Left cardiac atrium (tissue), 4 donors: Measurements from ENCODE around the gene CPAMD8. TPM values are rescaled to one million over a fixed set of nuclear protein-coding genes. Genes with fewer than 3 reads are reported as not detected.
"Not testable (repeated sequence)": the region's sequence is repeated elsewhere in the genome, so short reads cannot be mapped to it uniquely, and the experiment has no call there.

ENCODE experiments used
- ATAC-seq, 2 donors: fragments of 200-7000 bp; cut with Tn5 transposase; one replicate each; pipeline ENCODE4 v1.9.1; 2020; ENCODE audit warnings: mild to moderate bottlenecking in 2 of 2, moderate library complexity in 2 of 2
- DNase-seq: peaks from one replicate; pipeline ENCODE4 v3.0.0-alpha.2; 2020
- intact Hi-C, 2 donors: fragments of 100-400 bp; cut with DNase I; formaldehyde crosslinking; loops; one replicate each; pipeline versions ENCODE4 v1.14.1 to v1.15.1; 2022 to 2023
- total RNA-seq, 2 donors: library from RNA; stranded (reverse); fragmentation: NEBNext Ultra II Directional; extraction: Animal tissue kit (Norgen Biotek cat#: 25700); gene quantifications; one replicate each; pipeline ENCODE4 v1.2.1, GENCODE V29; 2021
- donor health status: DM: no; HTN: yes; CAD: no.
- donor health status: DM: no; HTN: yes; CAD: no; lungs with severe emphysema.
- donor health status: DM: yes; HTN: yes; CAD: no.
- donor health status: Dilated cardiomyopathy.

Gene CPAMD8
- total RNA-seq, 2 donors from 2014 or later: 8.9 to 11.3 TPM

DNA sequence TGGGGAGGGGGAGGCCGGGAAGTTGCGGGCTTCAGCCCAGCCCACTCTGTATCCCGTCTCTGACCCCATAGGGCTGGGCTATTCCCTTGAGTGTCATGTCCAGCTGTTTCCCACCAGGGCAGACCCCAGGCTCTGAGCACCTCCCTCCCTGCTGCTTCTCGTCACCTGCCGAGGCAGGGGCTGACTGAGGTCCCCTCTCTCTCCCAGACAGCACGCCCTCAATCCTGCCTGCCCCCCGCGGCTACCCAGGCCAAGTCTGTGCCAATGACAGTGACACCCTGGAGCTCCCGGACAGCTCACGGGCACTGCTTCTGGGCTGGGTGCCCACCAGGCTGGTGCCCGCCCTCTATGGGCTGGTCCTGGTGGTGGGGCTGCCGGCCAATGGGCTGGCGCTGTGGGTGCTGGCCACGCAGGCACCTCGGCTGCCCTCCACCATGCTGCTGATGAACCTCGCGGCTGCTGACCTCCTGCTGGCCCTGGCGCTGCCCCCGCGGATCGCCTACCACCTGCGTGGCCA is 137.2 kb downstream of the CPAMD8 start:
- peak; percentile 70 to 78 for ATAC-seq
- peak; percentile 64 for DNase-seq
- intact Hi-C loops: no loop called here

DNA sequence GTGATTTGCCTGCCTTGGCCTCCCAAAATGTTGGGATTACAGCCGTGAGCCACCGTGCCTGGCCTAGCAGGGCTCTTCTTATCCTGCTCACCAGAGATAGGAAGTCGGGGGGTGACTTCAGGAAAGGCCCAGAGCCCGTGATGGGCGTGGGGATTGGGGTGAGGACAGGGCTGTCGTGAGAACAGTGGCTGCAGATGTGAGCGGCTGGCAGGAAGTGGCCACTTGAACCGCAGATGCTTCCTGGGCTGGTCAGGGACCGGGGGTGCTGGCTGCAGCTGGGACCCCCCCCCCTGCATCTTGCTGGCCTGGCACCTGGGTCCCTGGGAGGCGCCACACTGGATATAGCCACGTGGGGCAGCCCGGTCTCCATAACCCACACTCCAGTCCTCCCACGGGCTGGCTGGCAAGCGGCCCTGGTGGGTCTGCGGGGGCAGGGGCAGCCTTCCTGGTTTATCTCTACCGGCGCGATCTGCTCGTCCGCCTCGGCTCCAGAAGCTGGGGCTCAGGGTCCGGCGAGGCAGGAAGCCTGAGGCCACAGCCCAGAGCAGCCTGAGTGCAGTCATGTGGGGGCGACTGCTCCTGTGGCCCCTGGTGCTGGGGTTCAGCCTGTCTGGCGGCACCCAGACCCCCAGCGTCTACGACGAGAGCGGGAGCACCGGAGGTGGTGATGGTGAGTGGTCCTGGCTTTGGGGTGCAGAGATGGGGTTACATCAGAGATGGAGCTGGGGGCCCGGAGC is 137.8 kb downstream of the CPAMD8 start, which contains the start of gene F2RL3:
TSS of gene F2RL3 (plus strand) at position 371 of the 737 bp plus-strand sequence. CDS start at position 562, 191 bp downstream.
- ATAC-seq (peak; percentile 35 to 42), DNase-seq (peak; percentile 72)
- intact Hi-C loops: no loop called here

DNA sequence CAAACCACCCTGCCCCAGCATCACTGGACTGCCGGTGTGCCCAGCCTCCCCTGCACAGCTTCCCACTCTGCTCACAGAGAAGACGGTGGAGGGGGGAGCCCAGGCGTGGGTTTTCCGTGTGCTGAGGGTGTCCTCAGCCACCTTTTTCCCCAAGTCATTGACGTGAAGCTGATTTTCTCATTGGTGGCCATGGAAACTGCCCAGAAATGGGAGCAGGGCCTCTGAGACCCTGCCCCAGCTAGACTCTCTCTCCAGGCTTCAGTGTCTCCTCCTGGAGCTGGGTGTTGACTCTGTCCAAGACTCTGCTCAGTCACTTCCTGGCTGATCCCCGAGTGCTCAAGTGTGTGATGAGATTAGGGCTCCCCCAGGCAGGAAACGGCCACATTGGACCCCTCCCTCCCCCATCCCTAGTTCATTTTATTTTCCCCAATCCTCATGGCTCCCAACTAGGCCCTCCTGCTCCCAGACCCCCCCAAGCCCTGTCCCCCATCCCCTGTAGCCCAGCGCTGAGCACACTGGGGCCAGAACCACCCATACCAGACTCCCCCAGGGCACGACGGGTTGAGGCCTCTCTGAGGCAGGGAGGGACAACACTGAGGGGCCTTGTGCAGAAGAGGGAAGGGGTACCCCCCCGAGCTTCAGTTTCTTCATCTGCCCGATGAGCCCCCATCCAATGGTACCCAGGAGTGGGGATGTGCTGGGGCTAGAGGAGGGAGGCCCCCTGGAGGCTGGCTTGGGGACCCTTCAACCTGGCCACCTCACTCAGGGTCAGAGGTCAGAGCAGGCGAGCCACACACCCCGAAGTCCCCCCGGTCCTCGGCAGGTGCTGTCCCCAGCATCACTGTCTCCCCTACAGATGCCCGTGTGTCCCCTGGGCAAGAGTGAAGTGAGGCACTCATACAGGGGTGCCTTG is 139.0 kb downstream of the CPAMD8 start:
- no peak for DNase-seq
- intact Hi-C loops: no loop called here
- no peak for ATAC-seq

DNA sequence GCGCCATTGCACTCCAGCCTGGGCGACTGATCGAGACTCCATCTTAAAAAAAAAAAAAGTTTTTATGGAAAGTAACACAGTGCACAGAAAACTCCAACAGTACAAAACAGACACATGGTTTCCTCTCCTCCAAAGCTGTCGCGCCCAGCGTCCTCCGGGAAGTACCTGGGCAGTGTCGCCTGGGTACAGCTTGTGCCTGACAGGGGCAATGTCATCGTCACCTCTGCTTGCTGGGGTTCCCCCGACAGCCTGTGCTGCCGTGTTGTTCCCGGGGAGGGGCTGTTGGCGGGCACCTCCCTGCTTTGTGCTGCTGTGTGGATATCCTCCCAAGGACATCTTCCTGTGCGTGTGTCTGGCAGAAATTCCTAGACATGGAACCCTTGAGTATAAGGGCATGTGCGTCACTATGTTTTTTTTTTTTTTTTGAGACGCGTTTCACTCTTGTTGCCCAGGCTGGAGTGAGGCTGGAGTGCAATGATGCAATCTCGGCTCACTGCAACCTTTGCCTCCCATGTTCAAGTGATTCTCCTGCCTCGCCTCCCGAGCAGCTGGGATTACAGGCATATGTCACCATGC is 140.2 kb downstream of the CPAMD8 start:
- DNase-seq (peak; percentile 86), ATAC-seq (peak; percentile 35 to 67)
- intact Hi-C loops: no loop called here

DNA sequence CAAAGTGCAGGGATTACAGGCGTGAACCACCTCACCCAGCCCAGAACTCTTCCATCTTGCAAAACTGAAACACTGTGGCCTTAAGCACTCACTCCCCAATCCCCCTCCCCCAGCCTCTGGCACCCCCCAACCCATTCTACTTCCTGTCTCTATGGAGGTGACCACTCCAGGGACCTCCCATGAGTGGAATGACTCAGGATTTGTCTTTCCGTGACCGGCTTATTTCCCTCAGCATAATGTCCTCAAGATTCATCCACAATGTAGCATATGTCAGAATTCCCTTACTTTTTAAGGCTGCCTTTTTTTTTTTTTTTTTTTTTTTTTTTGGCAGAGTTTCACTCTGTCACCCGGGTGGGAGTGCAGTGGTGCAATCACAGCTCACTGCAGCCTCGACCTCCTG is 141.4 kb downstream of the CPAMD8 start:
- intact Hi-C loops: no loop called here
- ATAC-seq (no peak), DNase-seq (no peak)

DNA sequence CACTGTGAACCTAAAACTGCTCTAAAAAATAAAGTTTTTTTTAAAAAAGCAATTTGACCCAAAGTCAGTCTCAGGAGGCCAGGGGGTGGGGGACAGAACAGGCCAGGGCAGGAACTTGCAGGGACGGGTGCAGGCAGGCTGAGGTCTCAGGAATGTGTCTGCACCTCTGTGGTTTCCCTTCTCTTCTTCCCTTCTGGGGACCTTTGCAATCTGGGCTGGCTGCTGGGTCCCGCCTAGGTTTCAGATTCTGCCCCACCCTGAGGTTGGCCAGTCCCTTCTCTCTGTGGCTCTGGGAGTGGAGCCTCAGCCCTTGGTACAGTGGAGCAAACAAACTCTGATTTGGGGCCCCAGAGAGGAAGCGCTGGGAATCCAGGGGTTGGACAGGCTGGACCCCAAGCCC is 143.1 kb downstream of the CPAMD8 start:
- DNase-seq (no peak), ATAC-seq (no peak)
- intact Hi-C loops: no loop called here

DNA sequence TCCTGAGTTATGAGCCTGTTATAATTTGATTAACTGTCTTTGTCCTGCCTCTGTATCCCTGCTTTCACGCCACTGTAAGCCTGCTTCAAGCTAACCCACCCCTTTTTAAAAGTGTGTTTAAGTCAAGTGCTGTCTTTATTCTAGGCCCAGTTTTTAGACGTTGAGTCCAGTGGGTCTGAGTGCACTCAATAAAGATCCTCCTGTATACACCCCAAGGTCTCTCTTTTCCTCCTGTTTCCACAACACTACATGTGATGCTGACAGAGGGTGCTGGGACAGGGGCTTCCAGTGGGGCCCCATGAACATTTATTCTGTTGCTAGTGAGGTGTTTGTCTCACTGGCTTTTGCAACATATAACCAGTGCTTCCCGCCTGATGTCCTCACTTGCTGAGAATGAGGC is 144.5 kb downstream of the CPAMD8 start:
- intact Hi-C loops: no loop called here
- DNase-seq: no peak
- no peak for ATAC-seq

DNA sequence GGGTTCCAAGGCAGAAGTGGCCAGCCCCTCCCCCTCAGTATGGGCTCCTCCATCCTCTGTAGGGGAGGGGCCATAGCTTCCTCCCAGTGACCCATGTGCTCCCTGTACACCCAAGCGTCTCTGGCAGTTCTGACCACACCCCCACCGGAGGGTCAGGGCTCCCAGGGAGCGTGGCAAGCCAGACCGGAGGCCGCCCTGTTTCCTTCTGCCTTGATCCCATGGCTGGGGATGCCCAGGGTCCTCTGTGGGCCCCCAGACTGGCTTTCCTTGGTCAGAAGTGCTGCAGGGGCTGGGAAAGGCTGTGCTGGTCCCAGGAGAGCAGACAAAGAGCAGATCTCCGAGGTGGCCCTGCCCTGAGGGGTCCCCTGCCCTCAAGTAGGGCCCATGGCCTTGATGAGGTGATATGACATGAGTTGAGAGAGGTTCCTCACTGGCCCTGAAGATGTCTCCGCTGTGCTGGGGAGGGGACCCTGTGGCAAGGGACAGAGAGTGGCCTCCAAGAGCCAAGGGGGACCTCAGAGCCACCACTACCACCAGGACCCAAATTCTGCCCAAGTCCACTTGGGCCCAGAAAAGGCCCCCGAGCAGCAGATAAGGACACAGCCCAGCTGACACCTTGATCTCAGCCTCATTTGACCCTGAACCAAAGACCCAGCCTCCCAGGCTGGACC is 145.6 kb downstream of the CPAMD8 start:
- DNase-seq (no peak), ATAC-seq (no peak)
- intact Hi-C loops: no loop called here

DNA sequence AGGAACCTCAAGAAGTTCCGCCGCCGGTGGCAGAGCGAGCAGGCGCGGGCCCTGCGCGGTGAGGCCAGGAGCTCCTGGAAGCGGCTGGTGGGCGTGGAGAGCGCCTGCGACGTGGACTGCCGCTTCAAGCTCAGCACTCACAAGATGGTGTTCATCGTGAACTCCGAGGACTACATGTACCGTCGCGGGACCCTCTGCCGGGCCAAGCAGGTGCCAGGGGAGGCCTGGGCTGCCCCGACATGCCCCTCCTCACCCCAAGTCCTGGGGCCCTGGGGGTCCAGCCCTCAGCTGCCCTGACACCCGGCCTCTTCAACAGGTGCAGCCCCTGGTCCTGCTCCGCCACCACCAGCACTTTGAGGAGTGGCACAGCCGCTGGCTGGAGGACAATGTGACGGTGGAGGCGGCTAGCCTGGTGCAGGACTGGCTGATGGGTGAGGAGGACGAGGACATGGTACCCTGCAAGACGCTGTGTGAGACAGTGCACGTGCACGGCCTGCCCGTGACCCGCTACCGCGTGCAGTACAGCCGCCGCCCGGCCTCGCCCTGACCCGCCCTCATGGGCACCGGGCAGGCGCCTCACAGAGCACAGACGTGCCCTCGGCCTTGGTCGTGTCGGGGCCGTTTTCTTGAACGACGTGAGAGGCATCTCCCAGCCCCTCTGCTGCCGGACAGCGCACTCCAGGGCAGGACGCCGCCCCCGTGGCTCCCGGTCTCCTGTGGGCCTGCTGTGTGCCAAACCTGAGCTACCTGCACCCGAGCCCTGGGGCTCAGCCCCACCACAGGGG is 148.2 kb downstream of the CPAMD8 start:
- DNase-seq (no peak), ATAC-seq (no peak)
- intact Hi-C loops: no loop called here

DNA sequence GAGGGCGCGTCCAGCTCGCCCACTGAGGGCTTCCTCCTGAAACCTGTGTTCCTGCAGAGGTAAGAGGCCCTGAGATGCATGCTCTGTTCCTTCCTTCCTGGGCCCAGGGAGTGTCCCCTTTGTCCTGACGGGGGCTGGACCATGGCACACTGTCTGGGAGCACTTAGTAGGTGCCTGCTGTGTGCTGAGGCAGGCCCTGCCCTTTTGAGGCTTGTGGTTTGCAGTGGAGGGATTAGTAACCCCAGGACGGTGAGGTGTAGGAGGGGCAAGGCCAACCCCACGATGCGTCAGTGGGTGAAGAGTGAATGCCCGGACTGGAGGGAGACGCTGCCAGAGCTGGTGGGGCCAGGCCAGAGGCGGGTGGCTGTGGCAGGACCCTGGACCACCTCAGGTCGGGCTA is 149.0 kb downstream of the CPAMD8 start:
- no peak for DNase-seq
- intact Hi-C loops: no loop called here
- no peak for ATAC-seq

DNA sequence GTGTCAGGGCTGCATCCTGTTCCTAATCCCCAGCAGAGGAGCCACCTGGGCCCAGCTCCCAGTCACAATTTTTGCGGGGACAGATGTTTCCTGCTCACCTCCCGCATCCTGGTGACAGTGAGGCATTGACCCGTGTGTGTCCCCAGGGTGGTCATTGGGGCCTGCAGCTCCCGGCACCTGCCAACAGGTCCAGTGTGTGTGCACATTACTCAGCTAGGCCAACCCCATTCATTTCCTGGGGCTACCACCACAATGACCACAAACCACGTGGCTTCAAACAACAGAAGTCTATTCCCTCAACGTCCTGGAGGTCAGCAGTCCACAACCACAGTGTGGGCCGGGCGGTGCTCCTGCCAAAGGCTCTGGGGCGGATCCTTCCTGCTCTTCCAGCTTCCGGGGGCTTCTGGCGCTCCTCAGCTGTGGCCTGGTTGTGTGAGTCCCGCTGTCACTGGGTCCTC is 149.7 kb downstream of the CPAMD8 start:
- ATAC-seq (peak; percentile 15 to 25), DNase-seq (no peak)
- intact Hi-C loops: no loop called here

DNA sequence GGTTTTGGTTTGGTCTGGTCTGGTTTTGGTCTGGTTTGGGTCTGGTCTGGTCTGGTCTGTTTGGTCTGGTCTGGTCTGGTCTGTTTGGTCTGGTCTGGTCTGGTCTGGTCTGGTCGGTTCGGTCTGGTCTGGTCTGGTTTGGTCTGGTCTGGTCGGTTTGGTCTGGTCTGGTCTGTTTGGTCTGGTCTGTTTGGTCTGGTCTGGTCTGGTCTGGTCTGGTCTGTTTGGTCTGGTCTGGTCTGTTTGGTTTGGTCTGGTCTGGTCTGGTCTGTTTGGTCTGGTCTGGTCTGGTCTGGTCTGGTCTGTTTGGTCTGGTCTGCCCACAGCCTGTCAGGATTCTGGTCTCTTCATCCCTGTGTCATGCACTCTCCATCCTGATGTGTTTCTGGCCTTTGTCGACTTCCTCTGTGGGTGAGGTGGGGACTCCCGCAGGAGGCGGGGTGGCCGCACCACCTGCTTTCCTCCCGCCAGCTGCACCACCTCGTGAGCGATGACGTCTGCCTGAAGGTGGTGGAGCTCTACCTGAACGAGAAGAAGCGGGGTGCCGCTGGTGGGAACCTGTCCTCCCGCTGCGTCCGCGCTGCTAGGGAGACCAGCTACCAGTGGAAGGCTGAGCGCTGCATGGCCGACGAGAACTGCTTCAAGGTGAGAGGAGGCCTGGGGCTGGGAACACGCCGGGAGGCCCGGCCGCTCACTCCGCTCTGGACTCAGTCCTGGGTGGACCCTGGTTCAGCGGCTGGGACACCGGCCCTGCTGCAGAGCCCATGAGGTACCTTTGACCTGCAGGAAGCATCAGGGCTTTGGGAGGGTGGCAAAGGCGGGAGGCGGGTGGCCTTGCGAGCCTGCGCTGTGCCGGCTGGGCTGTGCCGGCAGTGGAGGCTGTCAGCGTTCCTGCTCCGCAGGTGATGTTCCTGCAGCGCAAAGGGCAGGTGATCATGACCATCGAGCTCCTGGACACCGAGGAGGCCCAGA is 150.7 kb downstream of the CPAMD8 start:
- ATAC-seq (no peak), DNase-seq (no peak)
- intact Hi-C loops: no loop called here

DNA sequence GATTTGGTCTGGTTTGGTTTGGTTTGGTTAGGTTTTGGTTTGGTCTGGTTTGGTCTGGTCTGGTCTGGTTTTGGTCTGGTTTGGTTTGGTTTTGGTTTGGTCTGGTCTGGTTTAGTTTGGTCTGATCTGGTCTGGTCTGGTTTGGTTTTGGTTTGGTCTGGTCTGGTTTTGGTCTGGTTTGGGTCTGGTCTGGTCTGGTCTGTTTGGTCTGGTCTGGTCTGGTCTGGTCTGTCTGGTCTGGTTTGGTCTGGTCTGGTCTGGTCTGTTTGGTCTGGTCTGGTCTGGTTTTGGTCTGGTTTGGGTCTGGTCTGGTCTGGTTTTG is 151.7 kb downstream of the CPAMD8 start:
- intact Hi-C loops, DNase-seq, ATAC-seq: not testable (repeated sequence)

DNA sequence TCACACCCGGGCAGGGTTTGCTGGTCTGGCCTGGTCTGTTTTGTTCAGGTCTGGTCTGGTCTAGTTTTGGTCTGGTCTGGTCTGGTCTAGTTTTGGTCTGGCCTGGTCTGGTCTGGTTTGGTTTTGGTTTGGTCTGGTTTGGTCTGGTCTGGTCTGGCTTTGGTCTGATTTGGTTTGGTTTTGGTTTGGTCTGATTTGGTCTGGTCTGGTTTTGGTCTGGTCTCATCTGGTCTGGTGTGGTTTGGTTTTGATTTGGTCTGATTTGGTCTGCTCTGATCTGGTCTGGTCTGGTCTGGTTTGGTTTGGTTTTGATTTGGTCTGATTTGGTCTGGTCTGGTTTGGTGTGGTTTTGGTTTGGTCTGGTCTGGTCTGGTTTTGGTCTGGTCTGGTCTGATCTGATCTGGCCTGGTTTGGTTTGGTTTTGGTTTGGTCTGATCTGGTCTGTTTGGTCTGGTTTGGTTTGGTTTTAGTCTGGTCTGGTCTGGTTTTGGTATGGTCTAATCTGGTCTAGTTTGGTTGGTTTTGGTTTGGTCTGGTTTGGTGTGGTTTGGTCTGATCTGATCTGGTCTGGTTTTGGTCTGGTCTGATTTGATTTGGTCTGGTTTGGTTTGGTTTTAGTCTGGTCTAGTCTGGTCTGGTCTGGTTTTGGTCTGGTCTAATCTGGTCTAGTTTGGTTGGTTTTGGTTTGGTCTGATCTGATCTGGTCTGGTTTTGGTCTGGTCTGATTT is 152.2 kb downstream of the CPAMD8 start:
- ATAC-seq (no peak), DNase-seq (no peak)
- intact Hi-C loops: no loop called here

DNA sequence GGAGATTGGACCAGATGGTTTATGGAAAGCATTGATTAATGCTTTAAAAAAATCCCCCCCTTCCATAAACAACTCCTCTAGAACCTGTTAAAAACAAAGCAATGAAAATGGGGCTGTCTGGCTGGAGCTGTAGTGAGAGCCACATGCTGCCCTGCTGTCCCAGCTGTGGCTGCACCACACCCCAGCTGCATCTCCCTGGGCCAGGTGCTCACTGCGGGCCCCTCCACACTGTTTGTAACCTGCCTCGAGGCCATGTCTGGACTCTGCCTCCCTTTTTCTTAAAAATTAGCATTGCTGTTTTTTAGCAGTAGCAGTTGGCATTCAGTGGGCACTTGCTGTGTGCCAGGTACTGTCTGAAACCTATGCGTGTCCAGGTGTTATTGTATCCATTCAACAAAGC is 153.0 kb downstream of the CPAMD8 start:
- no peak for ATAC-seq
- DNase-seq: no peak
- intact Hi-C loops: no loop called here

DNA sequence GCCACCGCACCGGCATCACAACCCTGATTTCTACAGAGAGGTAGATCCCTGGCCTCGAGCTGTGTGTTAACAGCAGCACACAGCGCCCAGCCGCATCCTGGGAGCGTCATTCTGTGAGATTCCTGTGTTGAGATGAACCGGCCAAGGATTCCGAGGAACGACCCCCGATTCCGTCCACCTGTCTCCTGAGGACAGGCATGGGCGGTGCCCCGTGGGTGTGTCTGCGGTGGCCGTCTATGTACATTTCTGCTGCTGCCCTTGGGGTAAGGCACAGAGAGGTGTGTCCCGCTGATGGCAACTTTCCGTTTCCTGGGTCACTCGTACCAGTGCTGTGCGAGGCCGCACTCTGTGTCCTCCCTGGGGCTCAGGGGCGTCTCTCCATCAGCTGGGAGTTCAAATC is 153.9 kb downstream of the CPAMD8 start:
- DNase-seq: no peak
- no peak for ATAC-seq
- intact Hi-C loops: no loop called here

DNA sequence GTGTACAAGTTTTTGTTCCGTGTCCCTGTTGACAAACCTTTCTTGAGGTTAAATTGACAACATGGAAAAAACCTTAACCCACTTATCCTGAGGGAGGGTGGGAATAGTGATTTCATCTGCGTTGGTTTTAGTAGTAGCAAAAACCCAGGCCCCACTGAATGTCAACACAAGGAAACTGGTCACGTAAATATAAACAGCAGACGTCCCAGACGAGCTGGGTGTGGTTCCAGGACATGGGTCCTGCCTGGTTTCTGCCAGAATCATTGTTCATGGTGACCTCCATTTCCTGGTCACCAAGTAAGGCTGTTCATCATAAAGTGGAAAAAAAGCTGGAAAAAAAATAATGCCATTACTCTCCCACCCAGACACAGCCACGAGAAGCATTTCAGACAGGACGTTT is 154.7 kb downstream of the CPAMD8 start:
- intact Hi-C loops: no loop called here
- DNase-seq (peak; percentile 67), ATAC-seq (peak in 1 of 2 donors; percentile 18)
